GM06990 (cell line): ENCODE results near the gene ABCC4.

Experiments
- DNase-seq: peaks from one replicate; pipeline ENCODE4 v3.0.0-alpha.2; 2011; ENCODE audit not compliant: insufficient read length; ENCODE audit errors: extremely low read depth
- H3K27me3 ChIP-seq: replicated peaks from 2 replicates; pipeline ENCODE4 v1.6.0; 2011; ENCODE audit warnings: low read length; ENCODE audit not compliant: control insufficient read depth, insufficient read depth
- H3K36me3 ChIP-seq: 2 replicates; pipeline ENCODE4 v1.5.1; 2011; ENCODE audit warnings: low read length; ENCODE audit not compliant: control insufficient read depth, insufficient read depth
- H3K4me3 ChIP-seq: replicated peaks from 2 replicates; pipeline ENCODE4 v1.5.1; 2011; ENCODE audit warnings: low read depth, mild to moderate bottlenecking, control low read depth, low read length
- TF ChIP-seq, protein P1 (sequence below): IDR thresholded peaks from 2 replicates; pipeline ENCODE4 v1.5.1; 2011; ENCODE audit warnings: low read length, control low read depth, mild to moderate bottlenecking, inconsistent platforms; ENCODE audit not compliant: insufficient read depth, poor library complexity, severe bottlenecking

ABCC4 gene

DNA sequence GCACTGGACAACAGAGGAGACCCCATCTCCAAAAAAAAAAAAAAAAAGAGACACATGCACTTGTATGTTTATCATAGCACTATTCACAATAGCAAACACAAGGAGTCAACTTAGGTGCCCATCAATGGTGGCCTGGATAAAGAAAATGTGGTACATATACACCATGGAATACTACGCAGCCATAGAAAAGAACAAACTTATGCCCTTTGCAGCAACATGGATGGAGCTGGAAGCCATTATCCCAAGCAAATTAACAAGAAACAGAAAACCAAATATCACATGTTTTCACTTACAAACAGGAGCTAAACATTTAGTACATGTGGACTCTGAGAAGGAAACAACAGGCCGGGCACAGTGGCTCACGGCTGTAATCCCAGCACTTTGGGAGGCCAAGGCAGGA, 155.7 kb downstream of the ABCC4 start:
- TF ChIP-seq, protein P1, sequence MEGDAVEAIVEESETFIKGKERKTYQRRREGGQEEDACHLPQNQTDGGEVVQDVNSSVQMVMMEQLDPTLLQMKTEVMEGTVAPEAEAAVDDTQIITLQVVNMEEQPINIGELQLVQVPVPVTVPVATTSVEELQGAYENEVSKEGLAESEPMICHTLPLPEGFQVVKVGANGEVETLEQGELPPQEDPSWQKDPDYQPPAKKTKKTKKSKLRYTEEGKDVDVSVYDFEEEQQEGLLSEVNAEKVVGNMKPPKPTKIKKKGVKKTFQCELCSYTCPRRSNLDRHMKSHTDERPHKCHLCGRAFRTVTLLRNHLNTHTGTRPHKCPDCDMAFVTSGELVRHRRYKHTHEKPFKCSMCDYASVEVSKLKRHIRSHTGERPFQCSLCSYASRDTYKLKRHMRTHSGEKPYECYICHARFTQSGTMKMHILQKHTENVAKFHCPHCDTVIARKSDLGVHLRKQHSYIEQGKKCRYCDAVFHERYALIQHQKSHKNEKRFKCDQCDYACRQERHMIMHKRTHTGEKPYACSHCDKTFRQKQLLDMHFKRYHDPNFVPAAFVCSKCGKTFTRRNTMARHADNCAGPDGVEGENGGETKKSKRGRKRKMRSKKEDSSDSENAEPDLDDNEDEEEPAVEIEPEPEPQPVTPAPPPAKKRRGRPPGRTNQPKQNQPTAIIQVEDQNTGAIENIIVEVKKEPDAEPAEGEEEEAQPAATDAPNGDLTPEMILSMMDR, result no peak
- no peaks in the 10 kb centered on the region for H3K27me3 ChIP-seq
- H3K36me3 ChIP-seq, result no peaks in the 10 kb centered on the region
- DNase-seq, result no peak
- H3K4me3 ChIP-seq, result no peak overlapping the region

DNA sequence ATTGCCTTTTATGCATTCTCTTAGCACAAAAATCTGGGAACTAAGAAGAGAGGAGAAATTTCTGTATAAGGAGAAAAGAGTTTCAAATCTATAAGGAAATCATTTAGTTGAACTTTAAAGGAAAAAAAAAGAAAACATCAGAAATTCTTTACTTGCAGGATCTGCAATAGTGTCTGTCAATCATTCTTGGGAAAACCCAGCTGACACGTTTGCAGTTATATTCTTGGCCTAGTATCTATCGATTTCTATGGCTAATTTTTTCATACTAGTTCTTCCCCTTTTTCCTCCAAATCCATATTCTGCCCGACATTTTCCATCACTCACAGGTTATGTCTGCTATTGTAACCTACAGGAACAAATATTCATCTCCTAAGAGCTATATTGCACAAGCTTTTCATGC, 160.7 kb downstream of the ABCC4 start:
- H3K36me3 ChIP-seq, result peaks cover 3% of the 10 kb centered on the region
- H3K27me3 ChIP-seq, result no peaks in the 10 kb centered on the region
- DNase-seq, result no peak
- TF ChIP-seq, protein P1, result no peak
- no peak overlapping the region for H3K4me3 ChIP-seq

DNA sequence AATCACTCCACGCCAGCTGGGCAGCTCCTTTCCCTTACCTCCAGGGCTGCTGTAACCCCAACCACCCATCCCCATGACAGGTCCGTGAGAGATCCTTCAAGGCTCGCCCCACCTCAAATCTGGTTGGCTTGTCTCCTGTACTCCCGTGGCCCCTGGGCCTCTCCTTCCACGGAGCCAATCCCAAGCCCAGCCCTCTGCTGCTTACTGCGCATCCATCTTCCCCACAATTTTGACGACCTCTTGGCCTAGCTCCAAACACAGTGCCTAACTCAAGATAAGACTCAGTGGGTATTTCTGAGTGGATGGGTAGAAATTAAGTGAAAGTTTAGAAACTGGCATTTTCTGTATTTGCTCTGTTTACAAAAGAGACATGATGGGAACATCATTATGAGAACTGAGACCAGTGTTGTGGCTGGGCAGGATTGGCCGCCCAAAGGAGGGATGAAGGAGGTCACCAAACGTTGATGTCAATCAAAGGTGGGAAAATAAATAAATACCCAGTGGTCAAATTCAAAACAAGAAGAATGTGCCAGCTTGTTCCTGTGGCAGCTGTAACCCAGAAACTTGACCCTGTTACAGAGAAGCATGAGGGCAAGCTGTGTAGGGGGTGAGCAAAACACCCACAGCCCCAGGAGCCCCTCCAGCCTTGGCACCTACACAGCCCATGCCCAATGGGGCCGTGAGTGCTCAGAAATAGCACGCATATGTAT, 162.2 kb downstream of the ABCC4 start:
- TF ChIP-seq, protein P1, result no peak
- DNase-seq, result no peak
- no peaks in the 10 kb centered on the region for H3K27me3 ChIP-seq
- H3K4me3 ChIP-seq, result no peak overlapping the region
- peaks cover 3% of the 10 kb centered on the region for H3K36me3 ChIP-seq

DNA sequence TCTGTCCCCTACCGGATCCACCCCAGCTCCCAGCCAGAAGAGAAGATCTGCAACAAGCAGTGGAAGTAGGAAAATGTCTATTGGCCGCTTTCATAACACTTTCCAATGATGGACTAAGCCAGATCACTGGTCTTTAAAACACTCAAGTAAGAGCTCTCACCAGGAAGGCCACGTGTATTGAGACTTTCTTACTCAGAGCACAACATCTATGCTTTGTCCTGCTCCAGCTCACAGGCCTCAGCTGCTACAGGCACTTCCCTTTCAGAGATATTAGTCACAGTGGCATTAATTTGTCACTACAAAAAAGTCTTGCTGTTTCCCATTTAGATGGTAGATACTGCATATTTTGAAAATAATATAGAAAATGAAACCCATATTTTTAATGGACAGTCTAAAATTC, 164.2 kb downstream of the ABCC4 start:
- Histone ChIP-seq H3K27me3 (no peaks in the 10 kb centered on the region), H3K36me3 (peaks cover 3% of the 10 kb centered on the region), H3K4me3 (no peak overlapping the region)
- TF ChIP-seq, protein P1, result no peak
- peak; percentile 22 for DNase-seq

DNA sequence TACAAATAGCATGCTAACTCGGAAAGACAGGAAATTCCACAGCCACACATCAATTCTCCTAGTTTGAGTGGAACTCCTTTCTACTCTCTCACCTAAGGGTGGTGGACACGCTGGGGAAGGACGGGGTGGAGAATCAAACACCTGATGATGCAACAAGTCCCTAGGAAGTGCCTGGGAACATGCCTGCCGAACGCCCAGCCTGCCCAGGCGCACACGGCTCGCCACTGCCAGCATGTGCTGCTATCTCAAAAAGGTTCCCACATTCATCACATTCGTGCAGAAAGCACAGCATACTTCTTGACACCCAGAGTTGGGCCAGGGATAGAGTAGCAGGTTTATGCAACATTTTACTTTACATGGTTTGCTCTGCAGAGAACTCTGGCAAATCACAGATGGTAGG, 164.6 kb downstream of the ABCC4 start:
- Histone ChIP-seq H3K4me3 (no peak overlapping the region), H3K36me3 (peaks cover 3% of the 10 kb centered on the region), H3K27me3 (no peaks in the 10 kb centered on the region)
- peak; percentile 10 for DNase-seq
- TF ChIP-seq, protein P1, result no peak

DNA sequence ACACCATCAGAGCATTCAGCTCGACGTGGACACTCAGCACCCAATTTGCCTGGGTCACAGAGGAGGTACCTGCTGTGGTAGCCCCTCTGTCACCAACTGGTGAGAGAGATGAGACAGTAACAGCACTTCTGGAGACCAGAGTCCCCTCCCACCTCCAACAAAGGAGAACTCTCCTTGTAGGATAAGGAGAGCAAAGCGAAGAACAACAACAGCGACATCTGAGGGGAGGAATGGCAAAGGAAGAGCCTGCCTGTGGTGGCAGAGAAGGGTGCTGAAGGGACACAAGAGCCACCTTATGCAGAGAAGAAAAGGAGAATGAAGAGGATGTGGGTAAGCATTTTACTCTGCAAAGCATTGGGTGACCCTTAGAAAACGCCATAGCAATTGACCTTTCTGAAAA, 167.8 kb downstream of the ABCC4 start:
- Histone ChIP-seq H3K27me3 (no peaks in the 10 kb centered on the region), H3K4me3 (no peak overlapping the region), H3K36me3 (no peaks in the 10 kb centered on the region; the same call in 1 of the 2 replicates)
- no peak for DNase-seq
- TF ChIP-seq, protein P1, result no peak
